CD4-positive, alpha-beta T cell (primary cell): ENCODE measurements around the gene SFTPB. TPM values are rescaled to one million over a fixed set of nuclear protein-coding genes. Genes with fewer than 3 reads are reported as not detected.

Experiments used
- ATAC-seq: fragments of 200-7000 bp; cut with Tn5 transposase; one replicate; pipeline ENCODE4 v1.10.0; 2022; ENCODE audit warnings: mild to moderate bottlenecking; ENCODE audit not compliant: poor library complexity
- CTCF ChIA-PET: fragments of 350-600 bp; sonication (Branson Sonifier 250); formaldehyde crosslinking; loops from one replicate; lab custom pipeline; 2021; ENCODE audit warnings: antibody characterized with exemption, inconsistent platforms; lab: Charles Lee
- POLR2A ChIA-PET: fragments of 350-600 bp; sonication (Branson Sonifier 250); formaldehyde crosslinking; loops from one replicate; lab custom pipeline; 2021; ENCODE audit warnings: antibody characterized with exemption, inconsistent platforms; lab: Charles Lee
- DNase-seq, 14 experiments: peaks; one replicate each; pipeline ENCODE4 v3.0.0-alpha.2; 2013 to 2020; ENCODE audit warnings: mixed read lengths in 2 of 14
- H3K27ac ChIP-seq, 2 donors: one replicate each; pipeline versions ENCODE4 v1.5.1 to v1.7.0; 2013; ENCODE audit warnings: low read length in 2 of 2, low read depth in 1 of 2, mild to moderate bottlenecking in 1 of 2
- H3K27me3 ChIP-seq, 2 experiments: 1 replicate in 1 of 2; 2 replicates in 1 of 2; pipeline versions ENCODE4 v1.6.1 to v1.7.0; 2013; ENCODE audit warnings: low read length in 2 of 2, control low read depth in 1 of 2, mild to moderate bottlenecking in 1 of 2, moderate library complexity in 1 of 2; ENCODE audit not compliant: insufficient read depth in 2 of 2, control insufficient read depth in 1 of 2
- H3K36me3 ChIP-seq: one replicate; pipeline ENCODE4 v1.6.1; 2013; ENCODE audit warnings: low read length, control low read depth; ENCODE audit not compliant: insufficient read depth
- H3K4me1 ChIP-seq: one replicate; pipeline ENCODE4 v1.6.1; 2013; ENCODE audit warnings: low read length, control low read depth; ENCODE audit not compliant: insufficient read depth
- H3K4me3 ChIP-seq: one replicate; pipeline ENCODE4 v1.5.1; 2013; ENCODE audit warnings: mild to moderate bottlenecking, low read length, moderate library complexity
- H3K9me3 ChIP-seq, 2 experiments: 1 replicate in 1 of 2; 2 replicates in 1 of 2; pipeline versions ENCODE4 v1.6.1 to v1.7.0; 2013; ENCODE audit warnings: low read length in 2 of 2, mild to moderate bottlenecking in 2 of 2, control low read depth in 1 of 2, moderate library complexity in 1 of 2; ENCODE audit not compliant: control insufficient read depth in 1 of 2, insufficient read depth in 1 of 2
- H3K27ac Mint-ChIP-seq: one replicate; pipeline ENCODE4 v1.8.0; 2020; ENCODE audit warnings: mixed read lengths
- H3K27me3 Mint-ChIP-seq: one replicate; pipeline ENCODE4 v1.8.0; 2021; ENCODE audit warnings: mixed read lengths
- H3K36me3 Mint-ChIP-seq: one replicate; pipeline ENCODE4 v1.8.0; 2021; ENCODE audit warnings: low read depth, mixed read lengths
- H3K4me1 Mint-ChIP-seq: one replicate; pipeline ENCODE4 v1.8.0; 2021; ENCODE audit warnings: low read depth, mixed read lengths
- H3K4me3 Mint-ChIP-seq: one replicate; pipeline ENCODE4 v1.8.0; 2020; ENCODE audit warnings: mild to moderate bottlenecking, mixed read lengths
- H3K9me3 Mint-ChIP-seq: one replicate; pipeline ENCODE4 v1.8.0; 2020; ENCODE audit warnings: mixed read lengths
- CTCF ChIP-seq: fragments of 200-600 bp; IDR thresholded peaks from one replicate; pipeline ENCODE4 v1.8.0; 2022; ENCODE audit warnings: antibody characterized with exemption, mild to moderate bottlenecking
- intact Hi-C, 2 experiments: fragments of 100-400 bp; cut with DNase I in 1 of 2; cut with micrococcal nuclease in 1 of 2; formaldehyde crosslinking; loops; one replicate each; pipeline versions ENCODE4 v1.15.1 to v1.9.0; 2023 to 2025; cut with DNase I, micrococcal nuclease
- total RNA-seq, 174 experiments: library from RNA in 2 of 174; stranded (reverse) in 2 of 174; gene quantifications; one replicate each; pipeline ENCODE4 v1.2.3 and lab custom pipeline; 2021 to 2026

The SFTPB gene
- total RNA-seq, 2 experiments from 2014 or later: not detected

- Mint-ChIP-seq H3K36me3 (no peaks in the 10 kb centered on the region), H3K9me3 (no peaks in the 10 kb centered on the region), H3K4me3 (no peak overlapping the region), H3K27ac (no peak overlapping the region), H3K27me3 (peaks cover 13% of the 10 kb centered on the region), H3K4me1 (peaks cover 13% of the 10 kb centered on the region)
- no peak overlapping the region for H3K4me3 ChIP-seq
- POLR2A ChIA-PET: no interaction called here
- DNase-seq (no peak), ATAC-seq (no peak)
- no peak for TF ChIP-seq CTCF
- no peak overlapping the region for H3K27ac ChIP-seq
- intact Hi-C loops: loop anchor here in 1 of 2 experiments (10.0 kb wide), 1 partner anchor 309 kb away; no protein-coding TSS in a partner anchor
- H3K36me3 ChIP-seq: no peaks in the 10 kb centered on the region
- peaks cover 14% of the 10 kb centered on the region for H3K4me1 ChIP-seq
- H3K9me3 ChIP-seq: no peaks in the 10 kb centered on the region
- CTCF ChIA-PET: no interaction called here
- peaks cover 0 to 4% of the 10 kb centered on the region in 2 experiments for H3K27me3 ChIP-seq
These were observed 35.3 kb upstream of the SFTPB start for GRCh38 chr2:85703329-85703728.

GRCh38 chr2:85702800-85703199 lies 34.8 kb upstream of the SFTPB start:
- no peak overlapping the region for H3K4me3 ChIP-seq
- no peak for TF ChIP-seq CTCF
- intact Hi-C loops: loop anchor here in 1 of 2 experiments (10.0 kb wide), 1 partner anchor 308 kb away; no protein-coding TSS in a partner anchor
- Mint-ChIP-seq H3K27ac (no peak overlapping the region), H3K4me3 (no peak overlapping the region), H3K9me3 (no peaks in the 10 kb centered on the region), H3K36me3 (no peaks in the 10 kb centered on the region), H3K4me1 (peaks cover 13% of the 10 kb centered on the region), H3K27me3 (peaks cover 9% of the 10 kb centered on the region)
- H3K9me3 ChIP-seq: no peaks in the 10 kb centered on the region
- peaks cover 14% of the 10 kb centered on the region for H3K4me1 ChIP-seq
- H3K27ac ChIP-seq: no peak overlapping the region
- ATAC-seq: no peak
- no peak for DNase-seq
- no peaks in the 10 kb centered on the region for H3K36me3 ChIP-seq
- H3K27me3 ChIP-seq: peaks cover 0 to 4% of the 10 kb centered on the region in 2 experiments
- POLR2A ChIA-PET: no interaction called here
- CTCF ChIA-PET: no interaction called here

GRCh38 chr2:85702172-85702571 lies 34.2 kb upstream of the SFTPB start:
- H3K4me1 ChIP-seq: peaks cover 13% of the 10 kb centered on the region
- Mint-ChIP-seq H3K27me3 (peaks cover 5% of the 10 kb centered on the region), H3K36me3 (no peaks in the 10 kb centered on the region), H3K4me3 (no peak overlapping the region), H3K9me3 (no peaks in the 10 kb centered on the region), H3K27ac (no peak overlapping the region), H3K4me1 (peaks cover 9% of the 10 kb centered on the region)
- peaks cover 0 to 4% of the 10 kb centered on the region in 2 experiments for H3K27me3 ChIP-seq
- intact Hi-C loops: loop anchor here in 1 of 2 experiments (10.0 kb wide), 1 partner anchor 307 kb away; no protein-coding TSS in a partner anchor
- ChIA-PET POLR2A (no interaction called here), CTCF (no interaction called here)
- no peak overlapping the region for H3K4me3 ChIP-seq
- no peak for DNase-seq
- no peaks in the 10 kb centered on the region for H3K9me3 ChIP-seq
- no peak overlapping the region for H3K27ac ChIP-seq
- no peaks in the 10 kb centered on the region for H3K36me3 ChIP-seq
- TF ChIP-seq CTCF: no peak
- ATAC-seq: no peak
